Keratinocyte (primary cell): ENCODE measurements around the gene ENOSF1.

Experiments
- EZH2 ChIP-seq: IDR thresholded peaks from one replicate; pipeline ENCODE4 v1.6.1; 2012; ENCODE audit warnings: inconsistent platforms, mild to moderate bottlenecking, low read length, moderate library complexity
- TF ChIP-seq, protein P1 (sequence below), 3 experiments: IDR thresholded peaks in 1 of 3; conservative IDR thresholded peaks in 1 of 3; optimal IDR thresholded peaks in 1 of 3; 2 replicates in 2 of 3; 3 replicates in 1 of 3; pipeline versions ENCODE3 to v1.5.1; 2011; ENCODE audit warnings: low read length in 3 of 3, mild to moderate bottlenecking in 3 of 3, moderate library complexity in 2 of 3, control low read depth in 1 of 3, inconsistent platforms in 1 of 3; ENCODE audit not compliant: insufficient read depth in 2 of 3; ENCODE audit errors: extremely low read depth in 1 of 3

DNA sequence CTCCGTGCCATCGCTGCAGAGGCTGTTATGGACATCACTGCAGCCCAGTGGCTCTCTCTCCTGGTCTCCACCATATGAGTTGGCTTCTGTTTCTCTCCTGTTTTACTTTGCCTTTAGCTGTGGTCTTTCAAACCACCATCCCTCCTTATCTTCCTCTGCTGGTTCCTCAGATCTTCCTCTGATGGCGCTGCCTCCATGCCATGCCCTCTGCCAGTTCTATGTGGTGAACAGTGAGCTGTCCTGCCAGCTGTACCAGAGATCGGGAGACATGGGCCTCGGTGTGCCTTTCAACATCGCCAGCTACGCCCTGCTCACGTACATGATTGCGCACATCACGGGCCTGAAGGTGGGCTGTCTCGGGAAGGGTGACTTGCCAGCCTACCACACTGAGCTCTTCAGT lies 41.9 kb downstream of the ENOSF1 start:
- TF ChIP-seq, protein P1, sequence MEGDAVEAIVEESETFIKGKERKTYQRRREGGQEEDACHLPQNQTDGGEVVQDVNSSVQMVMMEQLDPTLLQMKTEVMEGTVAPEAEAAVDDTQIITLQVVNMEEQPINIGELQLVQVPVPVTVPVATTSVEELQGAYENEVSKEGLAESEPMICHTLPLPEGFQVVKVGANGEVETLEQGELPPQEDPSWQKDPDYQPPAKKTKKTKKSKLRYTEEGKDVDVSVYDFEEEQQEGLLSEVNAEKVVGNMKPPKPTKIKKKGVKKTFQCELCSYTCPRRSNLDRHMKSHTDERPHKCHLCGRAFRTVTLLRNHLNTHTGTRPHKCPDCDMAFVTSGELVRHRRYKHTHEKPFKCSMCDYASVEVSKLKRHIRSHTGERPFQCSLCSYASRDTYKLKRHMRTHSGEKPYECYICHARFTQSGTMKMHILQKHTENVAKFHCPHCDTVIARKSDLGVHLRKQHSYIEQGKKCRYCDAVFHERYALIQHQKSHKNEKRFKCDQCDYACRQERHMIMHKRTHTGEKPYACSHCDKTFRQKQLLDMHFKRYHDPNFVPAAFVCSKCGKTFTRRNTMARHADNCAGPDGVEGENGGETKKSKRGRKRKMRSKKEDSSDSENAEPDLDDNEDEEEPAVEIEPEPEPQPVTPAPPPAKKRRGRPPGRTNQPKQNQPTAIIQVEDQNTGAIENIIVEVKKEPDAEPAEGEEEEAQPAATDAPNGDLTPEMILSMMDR (optimal IDR thresholded peaks at IDR 0.05 in 1 of 3, IDR thresholded peaks at IDR 0.05 in 1 of 3, conservative IDR thresholded peaks at IDR 0.05 in 1 of 3; ENCODE audit: extremely low read depth in 1 of 3, insufficient read depth in 2 of 3, low read length in 3 of 3), result no peak
- TF ChIP-seq EZH2, result no peak
